ENCODE data around the gene PDE5A.
"Not testable (repeated sequence)": the region's sequence is repeated elsewhere in the genome, so short reads cannot be mapped to it uniquely, and the experiment has no call there.

PDE5A gene

DNA sequence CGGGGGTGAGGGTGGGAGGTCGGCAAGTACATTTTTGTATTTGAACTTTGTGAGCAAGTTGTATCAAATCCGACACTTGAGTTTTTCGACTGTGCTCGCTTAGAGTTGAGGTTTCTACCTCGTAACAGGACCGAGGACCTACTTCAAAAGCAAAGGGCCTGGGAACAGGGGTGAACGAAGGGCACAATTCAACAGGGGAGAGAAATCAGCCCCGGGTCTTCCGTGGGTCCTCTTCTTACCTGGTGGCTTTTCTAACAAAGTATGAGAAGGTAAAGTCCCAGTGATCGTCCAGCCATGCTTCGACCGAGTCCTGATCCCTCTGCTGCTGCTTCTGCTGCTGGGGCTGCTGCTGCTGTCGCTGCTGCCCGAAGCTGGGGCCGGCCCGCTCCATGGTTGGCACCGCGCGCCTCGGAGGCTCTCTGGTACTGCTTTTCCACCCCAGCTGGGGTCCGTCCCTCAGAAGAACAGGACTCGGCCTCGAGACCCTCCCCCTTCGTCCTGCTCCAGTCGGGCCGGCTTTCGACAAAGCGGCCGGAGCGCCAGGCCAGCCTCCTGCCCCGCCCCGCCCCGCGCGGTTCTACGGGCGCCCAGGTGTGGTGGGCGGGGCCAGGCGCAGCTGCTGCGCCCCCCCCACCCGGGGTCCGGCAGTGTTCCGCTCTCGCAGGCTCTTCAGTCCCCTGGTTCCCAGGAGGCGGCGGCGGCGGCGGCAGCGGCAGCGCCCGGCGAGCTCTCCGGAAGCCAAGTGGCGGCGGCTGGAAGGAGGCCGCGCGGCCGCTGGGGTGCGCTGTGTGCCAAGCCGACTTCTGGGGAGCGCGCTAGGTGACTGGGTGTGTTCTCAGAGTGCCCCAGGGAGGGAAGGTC is at the start of gene PDE5A:
Gene PDE5A (minus strand): TSS at position 524 of the 861 bp plus-strand sequence. CDS start 133 bp downstream, at position 391.
- DNase-seq = peak; percentile 3

DNA sequence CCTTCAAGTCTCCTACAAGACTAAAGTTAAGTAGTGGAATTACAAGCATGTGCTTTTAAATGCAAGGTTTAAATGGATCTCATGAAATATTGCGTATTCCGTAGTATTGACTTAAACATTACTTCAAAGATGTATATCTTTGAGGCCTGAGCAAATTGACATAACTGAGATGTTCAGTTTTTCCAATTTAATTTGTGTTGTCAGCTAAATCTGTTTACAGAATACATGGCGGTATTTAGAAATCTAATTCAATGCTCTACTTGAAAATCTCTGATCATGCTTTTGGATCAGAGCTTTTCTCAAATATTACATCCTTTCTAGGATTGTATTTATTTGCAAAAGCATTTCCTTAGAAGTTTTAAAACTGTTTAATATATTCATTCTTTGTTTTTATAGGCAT is 47.5 kb upstream of the PDE5A start:
- no peak for DNase-seq

DNA sequence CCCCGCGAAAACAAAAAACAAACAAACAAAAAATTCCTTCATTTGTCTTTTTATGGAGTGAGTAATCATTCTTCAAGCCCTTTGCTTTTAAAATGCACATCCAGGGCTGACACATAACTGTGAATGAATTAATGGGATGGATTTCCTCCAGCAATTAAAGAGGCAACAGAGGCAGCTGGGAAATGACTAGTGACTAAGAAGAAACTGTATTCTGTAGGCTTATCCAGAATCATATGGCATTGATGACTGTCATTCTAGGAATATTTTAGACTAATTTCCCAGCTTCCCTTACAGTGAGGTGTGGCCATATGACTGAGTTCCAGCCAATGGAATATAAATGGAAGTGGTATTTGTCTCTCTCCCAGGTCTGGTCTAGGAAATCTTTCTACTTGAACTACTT is 46.8 kb upstream of the PDE5A start:
- DNase-seq = no peak

DNA sequence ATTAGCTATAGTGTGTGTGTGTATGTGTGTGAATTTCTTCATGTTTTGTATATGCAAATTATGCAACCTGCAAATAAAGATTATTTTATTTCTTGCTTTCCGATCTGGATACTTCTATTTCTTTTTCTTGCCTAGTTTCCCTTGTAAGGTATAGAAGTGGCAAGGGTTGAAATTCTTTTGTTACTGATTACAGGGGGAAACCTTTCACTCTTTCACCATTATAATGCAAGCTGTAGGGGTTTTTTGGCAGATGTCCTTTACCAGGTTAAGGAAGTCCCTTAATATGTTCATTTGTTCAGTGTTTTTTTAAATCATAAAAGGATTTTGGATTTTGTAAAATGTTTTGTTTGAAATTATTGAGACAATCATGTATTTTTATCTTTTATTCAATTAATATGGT is 44.3 kb upstream of the PDE5A start:
- DNase-seq = no peak

DNA sequence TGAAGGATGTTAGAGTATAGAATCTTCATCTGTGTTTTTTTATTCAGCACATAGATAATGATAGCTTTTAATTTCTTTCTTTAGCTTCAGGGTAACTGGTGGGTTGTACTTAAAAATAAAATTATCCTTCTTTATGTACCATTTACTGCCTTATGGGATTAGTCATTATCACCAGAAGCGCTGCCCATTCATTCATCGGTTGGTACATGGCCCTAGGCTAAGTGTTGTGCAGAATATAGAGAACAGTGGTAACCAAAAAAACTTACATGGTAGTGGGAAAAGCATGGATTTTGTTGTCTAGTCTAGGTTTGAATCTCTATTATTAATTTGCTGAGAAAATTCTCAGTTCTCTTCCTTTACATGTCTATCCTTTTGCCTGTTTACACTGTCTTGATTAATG is 43.5 kb upstream of the PDE5A start:
- DNase-seq = no peak

DNA sequence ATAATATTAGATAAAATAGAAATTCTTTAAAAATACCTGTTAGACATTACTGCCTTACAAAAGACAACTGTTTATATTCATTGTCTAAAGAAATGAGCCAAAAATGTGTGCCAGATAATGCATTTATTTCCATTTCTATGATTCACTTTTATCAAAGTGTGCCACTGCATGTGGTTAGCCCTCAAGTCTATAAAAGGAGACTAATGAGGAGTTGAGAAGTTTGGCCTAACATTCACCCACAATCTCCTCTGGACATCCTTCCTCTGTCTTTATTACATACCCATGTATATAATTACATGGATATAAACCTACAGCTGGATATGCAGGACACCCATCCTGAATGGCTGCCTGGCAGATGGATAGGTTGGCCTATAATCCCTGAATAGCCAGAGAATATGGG is 42.6 kb upstream of the PDE5A start:
- DNase-seq = no peak

DNA sequence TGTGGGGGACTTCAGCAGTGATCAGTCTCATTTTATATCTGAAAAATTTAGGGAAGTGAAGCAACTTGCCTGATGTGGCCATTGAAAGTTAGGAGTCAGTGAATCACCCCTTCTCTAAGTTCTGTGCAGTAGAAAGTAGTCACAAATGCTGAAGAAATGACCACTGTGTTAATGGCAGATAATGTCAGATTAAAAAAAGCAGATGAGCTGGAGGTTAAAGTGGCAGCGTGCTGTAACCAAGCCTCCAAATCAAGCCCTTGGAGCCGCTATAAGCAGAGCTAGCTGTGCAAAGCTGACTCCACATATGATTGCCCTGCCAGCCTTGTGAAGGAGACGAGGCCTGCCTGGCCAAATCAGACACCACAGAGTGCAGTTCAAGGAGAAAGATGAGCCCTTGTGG is 39.2 kb upstream of the PDE5A start:
- no peak for DNase-seq

DNA sequence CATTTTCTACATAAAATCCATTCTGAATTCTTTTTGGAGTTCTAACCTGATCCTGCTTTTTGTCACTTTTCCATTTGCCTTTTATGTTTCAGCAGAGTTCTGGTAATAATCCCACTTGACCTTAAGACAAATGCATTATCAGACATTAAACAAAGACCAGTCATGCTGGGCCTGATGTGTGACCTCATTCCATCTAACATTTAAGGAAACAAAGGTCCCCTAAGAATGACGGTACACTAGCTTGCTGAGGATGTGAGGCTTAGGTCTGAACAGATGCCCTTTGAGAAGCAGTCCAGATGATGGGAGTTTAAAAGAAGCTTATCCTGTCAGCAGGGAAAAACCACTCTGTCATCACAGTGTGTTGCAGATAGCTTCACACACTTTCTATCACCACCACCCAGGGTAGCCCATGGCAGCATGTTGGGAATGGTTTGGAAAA is 38.1 kb upstream of the PDE5A start:
- DNase-seq = no peak

DNA sequence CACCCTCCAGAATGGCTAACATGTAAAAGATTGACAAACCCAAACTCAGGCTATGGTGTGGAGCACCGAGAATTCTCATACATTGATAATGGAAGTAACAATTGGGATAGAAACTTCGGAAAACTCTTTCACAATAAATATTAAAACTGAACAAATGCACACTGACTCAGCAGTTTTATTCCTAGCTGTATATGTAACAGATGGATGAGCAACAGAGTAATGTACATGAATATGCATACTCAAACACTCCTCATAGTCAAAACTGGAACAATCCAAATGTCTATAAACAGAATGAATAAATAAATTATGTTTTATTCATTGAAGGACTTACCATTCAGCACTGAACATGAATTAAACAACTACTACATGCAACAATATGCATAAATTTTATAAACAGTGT is 37.1 kb upstream of the PDE5A start:
- no peak for DNase-seq

DNA sequence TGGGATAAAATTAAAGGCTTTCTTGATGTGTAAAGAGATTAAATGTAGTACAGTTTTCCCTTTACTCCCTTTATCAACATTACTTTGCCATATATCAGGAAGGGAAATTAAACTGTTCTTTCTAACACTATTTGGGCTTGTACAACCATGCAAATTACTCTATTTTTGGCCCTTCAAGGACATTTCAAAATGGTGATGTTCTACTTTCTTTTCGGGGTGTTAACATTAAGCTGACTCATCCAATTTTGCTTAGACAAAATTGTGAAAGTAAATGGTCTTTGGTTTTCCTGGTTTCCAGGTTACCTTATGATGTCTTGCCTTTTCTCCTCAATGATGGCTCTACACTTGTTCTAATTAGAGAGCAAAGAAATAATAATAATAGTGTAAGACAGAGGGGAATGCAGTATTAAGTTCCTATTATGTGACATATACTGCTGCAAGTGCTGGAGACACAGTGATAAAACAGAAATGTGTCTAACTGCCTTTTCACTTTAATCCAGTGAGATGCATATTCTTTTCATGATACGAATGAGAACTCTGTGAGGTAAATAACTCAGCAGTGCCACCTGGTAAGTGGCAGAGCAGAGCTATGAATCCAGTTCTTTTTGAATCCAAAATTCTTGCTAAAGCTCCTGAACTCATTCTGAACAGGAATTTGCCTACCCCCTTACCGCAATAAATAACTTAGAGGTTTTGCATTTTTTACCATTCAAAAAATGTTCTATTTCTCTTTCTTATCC is 35.7 kb upstream of the PDE5A start:
- no peak for DNase-seq

DNA sequence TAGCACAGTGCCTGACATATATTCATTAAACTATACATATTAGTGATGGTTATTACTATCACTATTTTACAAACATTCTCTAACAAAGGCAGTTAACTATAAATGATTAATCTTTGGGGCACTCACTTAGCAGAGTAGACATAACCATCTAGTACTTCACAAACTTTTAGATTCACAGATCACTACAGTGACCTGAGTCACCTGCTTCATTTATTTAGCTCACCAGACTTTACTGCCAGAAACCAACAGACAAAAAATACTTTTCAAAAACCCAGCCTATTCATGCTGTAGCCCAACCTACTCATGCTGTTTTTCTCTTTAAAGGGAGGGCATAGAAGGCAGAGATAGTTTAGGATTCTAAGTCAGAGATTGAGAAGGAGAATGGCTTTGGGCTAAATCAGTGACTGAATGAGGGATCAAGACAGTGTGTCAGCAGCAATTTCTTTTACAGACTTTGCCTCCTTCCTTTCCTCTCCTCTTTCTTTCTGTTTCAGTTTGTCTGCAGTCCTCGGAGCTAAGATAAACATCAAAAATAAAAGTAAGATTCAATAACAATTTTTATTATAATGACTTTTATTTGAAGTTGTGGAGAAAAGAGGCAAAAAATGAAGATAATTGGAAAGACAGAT is 34.7 kb upstream of the PDE5A start:
- no peak for DNase-seq

DNA sequence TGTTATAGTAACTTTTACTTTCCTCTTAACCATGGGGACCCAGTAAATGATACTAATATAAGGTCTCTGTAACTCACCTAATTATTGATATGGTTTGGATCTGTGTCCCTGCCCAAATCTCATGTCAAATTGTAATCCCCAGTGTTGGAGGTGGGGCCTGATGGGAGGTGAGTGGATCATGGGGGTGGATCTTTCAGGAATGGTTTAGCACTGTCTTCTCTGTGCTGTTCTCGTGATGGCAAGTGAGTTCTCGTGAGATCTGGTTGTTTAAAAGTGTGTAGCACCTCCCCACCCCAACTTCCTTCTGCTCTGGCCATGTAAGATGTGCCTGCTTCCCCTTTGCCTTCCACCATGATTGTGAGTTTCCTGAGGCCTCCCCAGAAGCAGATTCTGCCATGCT is 34.0 kb upstream of the PDE5A start:
- DNase-seq = not testable (repeated sequence)

DNA sequence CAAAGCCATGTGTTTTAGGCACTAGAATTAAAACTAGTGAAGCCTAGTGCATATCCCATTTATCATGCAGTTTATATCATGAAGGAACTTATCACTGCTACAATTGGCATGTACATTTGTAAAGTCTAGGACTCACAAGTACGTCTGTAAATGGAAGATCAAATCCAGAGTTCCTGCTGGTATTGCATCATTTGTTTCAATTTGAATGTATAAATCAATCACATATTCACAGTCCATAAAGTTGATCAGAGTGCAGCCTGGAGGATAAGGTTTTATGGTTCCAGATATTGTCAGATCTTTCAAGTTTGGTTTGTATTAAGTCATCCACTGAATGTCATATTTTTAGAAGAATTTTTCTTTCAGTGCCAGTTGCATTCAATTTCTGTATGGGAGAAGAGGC is 32.6 kb upstream of the PDE5A start:
- DNase-seq = no peak

DNA sequence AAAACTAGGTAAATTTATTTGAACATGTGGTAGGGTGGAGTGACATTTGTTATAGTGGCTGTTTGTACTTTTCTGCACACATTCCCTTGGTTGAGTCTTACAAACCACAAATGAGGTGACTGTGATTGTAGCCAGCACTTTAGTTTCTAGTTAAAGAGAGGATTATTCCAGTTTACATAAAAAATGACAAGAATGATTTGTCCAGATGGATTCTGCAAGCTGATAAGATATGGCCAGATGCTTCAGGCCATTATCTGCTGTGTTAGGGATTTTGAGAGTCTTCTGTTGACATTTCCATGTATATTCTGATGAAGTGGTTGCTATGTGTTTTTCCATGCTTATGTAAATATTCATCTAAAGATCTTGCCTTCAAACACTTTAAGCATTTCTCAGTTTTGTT is 31.0 kb upstream of the PDE5A start:
- DNase-seq = no peak

DNA sequence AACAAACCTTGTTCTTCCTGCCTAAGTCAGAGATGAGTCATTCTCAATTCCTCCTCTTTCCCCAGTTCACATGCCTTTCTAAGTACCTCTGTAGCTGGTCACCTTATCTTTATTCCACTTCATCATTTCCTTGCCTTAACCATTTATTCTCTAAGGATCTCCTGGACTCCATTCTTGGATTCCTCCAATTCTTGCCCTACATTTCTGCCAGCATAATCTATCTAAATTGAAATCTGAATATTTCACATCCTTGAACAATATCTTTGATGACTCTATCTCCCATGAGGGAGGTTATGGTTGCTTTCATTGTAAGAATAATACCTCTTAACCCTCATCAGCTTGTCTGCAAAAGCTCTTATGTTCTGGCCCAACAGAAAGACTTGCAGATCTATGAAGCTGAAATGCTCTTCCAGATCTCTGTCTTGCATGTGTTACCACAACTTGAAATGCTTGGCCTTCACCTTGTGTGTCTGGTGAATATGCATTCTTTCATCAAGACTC is 28.6 kb upstream of the PDE5A start:
- no peak for DNase-seq

DNA sequence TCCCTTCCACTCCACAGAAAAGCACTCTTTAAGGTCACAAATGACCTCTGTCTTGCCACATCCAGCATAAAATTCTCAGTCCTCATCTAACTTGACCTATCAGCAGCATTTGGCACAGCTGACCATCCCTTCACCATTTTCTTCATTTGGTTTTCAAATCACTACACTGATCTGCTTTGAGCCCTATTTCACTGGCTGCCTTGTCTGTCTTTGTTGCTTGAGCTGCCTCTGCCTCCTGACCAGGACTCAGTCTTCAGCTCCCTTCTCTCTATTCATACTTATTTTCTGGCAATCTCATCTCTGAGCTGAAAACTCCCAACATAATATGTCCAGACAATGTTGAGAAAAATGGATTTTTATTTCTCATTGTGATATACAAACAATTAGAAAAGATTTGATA is 27.7 kb upstream of the PDE5A start:
- DNase-seq = no peak

DNA sequence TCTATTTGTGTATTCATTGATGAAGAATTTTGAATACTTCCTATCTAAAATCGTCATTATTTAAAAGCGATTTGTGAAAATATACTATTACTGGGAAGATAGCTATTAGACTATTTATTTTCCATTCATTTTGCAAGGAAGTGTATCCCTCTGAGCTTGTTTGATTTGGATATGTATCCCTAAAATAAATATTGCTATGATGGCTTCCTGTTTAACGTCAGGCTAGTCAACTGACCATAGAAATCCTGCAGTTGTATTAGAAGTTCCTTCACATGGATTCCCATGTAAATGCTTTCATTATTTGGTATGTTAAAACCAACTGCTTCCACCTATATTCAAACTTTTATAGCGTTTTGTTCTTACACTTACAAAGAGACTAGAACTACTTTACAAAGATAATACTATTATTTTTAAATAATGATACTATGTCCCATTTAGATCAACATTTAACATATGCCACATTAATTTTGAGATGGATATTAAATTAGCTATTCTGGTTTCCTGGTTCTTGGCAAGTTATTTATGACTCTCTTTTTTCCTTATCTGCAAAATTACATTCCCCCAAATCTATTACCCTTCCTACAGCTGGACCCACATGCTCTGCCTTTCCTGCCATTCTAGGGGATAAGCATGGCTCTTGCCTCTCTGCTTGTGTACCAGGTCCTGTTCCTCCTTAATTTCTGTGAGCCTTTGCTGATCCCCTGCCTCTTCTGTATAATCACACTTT is 26.7 kb upstream of the PDE5A start:
- no peak for DNase-seq

DNA sequence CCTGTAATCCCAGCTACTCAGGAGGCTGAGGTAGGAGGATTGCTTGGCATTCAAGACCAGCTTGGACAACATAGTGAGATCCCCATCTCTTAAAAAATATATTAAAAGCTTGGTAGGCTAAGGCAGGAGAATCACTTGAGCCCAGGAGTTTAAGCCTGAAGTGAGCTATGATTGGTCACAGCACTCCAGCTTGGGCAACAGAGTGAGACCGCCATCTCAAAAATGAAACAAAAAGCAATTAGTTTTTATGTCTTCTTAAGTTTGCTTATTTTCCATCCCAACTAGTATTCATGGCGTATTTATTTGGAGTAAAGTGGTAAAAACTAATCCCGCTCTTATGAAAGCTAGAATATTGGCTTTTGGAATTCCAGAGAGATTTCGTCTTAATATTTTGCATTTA is 25.4 kb upstream of the PDE5A start:
- no peak for DNase-seq

DNA sequence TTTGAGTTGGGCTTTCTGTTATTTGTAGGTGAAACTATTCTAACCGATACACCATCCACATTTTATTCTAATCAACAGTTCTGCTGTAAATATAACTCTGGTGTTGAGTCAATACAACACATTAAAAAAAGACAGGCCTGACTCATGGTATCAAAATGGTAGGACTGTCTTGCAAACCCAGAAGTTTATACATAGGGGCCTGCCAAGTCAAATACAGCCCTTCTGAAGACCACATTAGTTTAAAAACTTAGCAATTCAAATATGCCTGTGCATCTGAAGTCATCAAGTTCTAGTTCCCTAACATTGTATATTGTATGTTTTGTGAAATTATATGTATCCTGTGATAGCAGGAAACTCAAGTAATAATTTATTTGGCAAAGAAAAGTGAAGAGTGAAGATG is 24.4 kb upstream of the PDE5A start:
- no peak for DNase-seq

DNA sequence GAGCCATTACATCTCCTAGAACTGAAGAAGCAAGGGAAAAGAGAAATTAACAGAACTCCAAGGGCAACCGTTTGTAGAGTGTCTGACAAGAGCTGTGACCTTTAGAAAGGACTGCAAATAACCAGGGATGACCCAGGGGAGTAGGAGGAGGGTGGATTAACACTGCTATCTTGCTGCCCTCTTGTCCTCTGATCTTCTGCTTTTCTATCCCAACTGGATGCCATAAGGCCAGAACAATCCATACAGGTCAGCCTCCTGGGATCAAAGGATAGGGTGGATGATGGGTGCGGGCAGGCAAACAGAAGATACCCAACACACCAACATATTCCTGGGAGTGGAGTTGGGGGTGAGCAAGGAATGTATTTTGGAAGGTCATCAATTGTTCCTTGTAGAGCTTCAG is 19.8 kb upstream of the PDE5A start:
- DNase-seq = no peak

DNA sequence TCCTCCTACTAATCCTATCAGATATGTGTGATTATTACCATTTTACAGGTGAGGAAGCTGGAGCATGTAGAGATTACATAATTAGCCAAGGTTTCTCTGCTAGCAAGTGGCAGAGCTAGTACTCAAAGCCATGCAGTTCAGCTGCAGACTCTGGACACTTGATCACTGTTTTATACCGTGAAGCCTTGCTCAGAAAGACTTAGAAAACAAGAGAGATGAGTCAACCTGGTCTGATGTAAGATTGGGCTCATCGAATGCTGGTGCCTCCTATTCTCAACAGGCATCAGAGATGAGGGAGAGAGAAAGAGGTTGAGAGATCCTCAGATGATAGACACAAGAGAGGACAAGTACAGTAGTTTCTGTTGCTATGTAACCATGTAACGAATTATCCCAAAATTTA is 19.0 kb upstream of the PDE5A start:
- no peak for DNase-seq

DNA sequence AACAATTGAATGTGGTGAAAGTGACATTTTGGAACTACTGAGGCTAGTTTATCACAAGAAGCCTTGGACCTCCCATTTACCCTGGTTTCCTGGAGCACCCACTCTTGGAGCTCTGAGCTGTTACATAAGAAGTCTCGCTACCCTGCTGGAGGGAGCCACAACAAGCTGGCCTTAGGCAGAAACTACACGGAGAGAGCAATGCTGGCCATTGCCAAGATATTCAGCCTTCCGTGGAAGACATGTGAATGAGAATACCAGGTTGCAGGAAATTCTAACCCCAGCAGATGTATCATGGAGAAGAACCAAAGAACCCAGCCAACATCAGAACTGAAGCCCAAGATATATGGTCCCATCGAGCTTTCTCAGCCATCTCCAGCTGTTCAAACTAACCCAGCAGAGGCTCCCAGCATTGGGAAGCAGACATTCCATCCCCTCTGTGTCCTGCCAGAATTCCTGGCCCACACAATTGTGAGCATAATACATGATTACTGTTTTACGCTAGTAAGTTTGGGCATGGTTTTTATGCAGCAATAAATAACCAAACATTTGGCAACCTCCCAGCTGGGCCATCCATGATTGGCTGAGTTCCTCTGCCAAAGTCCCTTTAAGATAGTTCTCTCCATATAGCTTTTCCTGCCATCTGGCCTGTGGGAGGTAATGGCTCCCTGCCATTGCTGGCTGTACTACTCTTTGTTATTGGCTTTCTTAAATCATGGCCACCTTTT is 17.9 kb upstream of the PDE5A start:
- no peak for DNase-seq

All from GOT3 (cell line).